Lower leg skin (tissue), 4 donors: Measurements from ENCODE around the gene FFAR2. TPM values are rescaled to one million over a fixed set of nuclear protein-coding genes. Genes with fewer than 3 reads are reported as not detected.

Experiments used
- DNase-seq, 2 donors: peaks; one replicate each; pipeline ENCODE4 v3.0.0-alpha.2; 2019; ENCODE audit warnings: low spot score in 2 of 2
- H3K4me3 ChIP-seq: fragments of 200-600 bp; sonication (generic); 2 replicates; pipeline ENCODE4 v1.5.1; 2017; ENCODE audit warnings: mild to moderate bottlenecking, low read depth; ENCODE audit not compliant: poor library complexity, severe bottlenecking
- CTCF ChIP-seq, 3 donors: fragments of 450-650 bp; IDR thresholded peaks; one replicate each; pipeline ENCODE4 v1.5.1; 2016; ENCODE audit warnings: antibody characterized with exemption in 3 of 3, mild to moderate bottlenecking in 3 of 3, moderate library complexity in 2 of 3
- POLR2A ChIP-seq, 2 donors: fragments of 450-650 bp; IDR thresholded peaks; one replicate each; pipeline ENCODE4 v1.6.1; 2016 to 2017; ENCODE audit warnings: antibody characterized with exemption in 2 of 2, mild to moderate bottlenecking in 1 of 2, moderate library complexity in 1 of 2
- WGBS, 2 donors: methylation state at CpG; one replicate each; pipeline ENCODE4 v1.1.5; 2018; 5-methylcytosine and 5-hydroxymethylcytosine counted together
- intact Hi-C: fragments of 100-400 bp; cut with DNase I; formaldehyde crosslinking; loops from one replicate; pipeline ENCODE4 v1.15.0; 2023; ENCODE audit warnings: low total_unique reads
- total RNA-seq, 4 donors: library from RNA; depleted of rRNA; stranded (reverse); fragments of >200 nt; gene quantifications; one replicate each; pipeline ENCODE4 v1.1.0, GENCODE V29; 2016

The FFAR2 gene
- total RNA-seq, 4 donors from 2014 or later = 0.49 to 1.1 (median 0.55) TPM; not detected in 1

GRCh38 chr19:35403116-35403760 lies 44.8 kb upstream of the FFAR2 start:
- TF ChIP-seq POLR2A (IDR thresholded peaks at IDR 0.05) = no peak
- TF ChIP-seq CTCF (IDR thresholded peaks at IDR 0.05) = no peak
- intact Hi-C loops = no loop called here
- no peak for DNase-seq
- H3K4me3 ChIP-seq = no peak overlapping the region
- WGBS, 2 donors = 75 to 86% methylated on average over 8 of the region's 8 CpGs

- no peak for DNase-seq
- H3K4me3 ChIP-seq = no peak overlapping the region
- TF ChIP-seq CTCF (IDR thresholded peaks at IDR 0.05) (no peak), POLR2A (IDR thresholded peaks at IDR 0.05) (no peak)
- WGBS, 2 donors = 48 to 49% methylated on average over 11 of the region's 11 CpGs
- intact Hi-C loops = no loop called here
Observed at GRCh38 chr19:35404879-35405622, 43.0 kb upstream of the FFAR2 start.

GRCh38 chr19:35407619-35408018 lies 40.4 kb upstream of the FFAR2 start:
- 74 to 79% methylated on average over 6 of the region's 6 CpGs for WGBS, 2 donors
- TF ChIP-seq POLR2A (IDR thresholded peaks at IDR 0.05) (no peak), CTCF (IDR thresholded peaks at IDR 0.05) (no peak)
- H3K4me3 ChIP-seq = no peak overlapping the region
- intact Hi-C loops = no loop called here
- no peak for DNase-seq

GRCh38 chr19:35408284-35409171 lies 39.5 kb upstream of the FFAR2 start:
- WGBS, 2 donors = 83 to 89% methylated on average over 13 of the region's 13 CpGs
- TF ChIP-seq CTCF (IDR thresholded peaks at IDR 0.05) = no peak
- no peak for TF ChIP-seq POLR2A (IDR thresholded peaks at IDR 0.05)
- DNase-seq = no peak
- intact Hi-C loops = no loop called here
- no peak overlapping the region for H3K4me3 ChIP-seq

- 77 to 82% methylated on average over 5 of the region's 5 CpGs for WGBS, 2 donors
- H3K4me3 ChIP-seq = no peak overlapping the region
- intact Hi-C loops = no loop called here
- no peak for DNase-seq
- TF ChIP-seq POLR2A (IDR thresholded peaks at IDR 0.05) (no peak), CTCF (IDR thresholded peaks at IDR 0.05) (no peak)
Observed at GRCh38 chr19:35409191-35409590, 38.9 kb upstream of the FFAR2 start.
